HEK293 (cell line): ENCODE data around the gene USP24.

Experiments
- CTCF ChIA-PET: fragments of 350-600 bp; formaldehyde crosslinking; extraction: SDS; loops from one replicate; lab custom pipeline; 2021; ENCODE audit warnings: antibody characterized with exemption; lab: Yijun Ruan, JAX
- POLR2A ChIA-PET: fragments of 300-600 bp; formaldehyde crosslinking; extraction: SDS; loops from one replicate; lab custom pipeline; 2020; ENCODE audit warnings: antibody characterized with exemption, inconsistent platforms; lab: Yijun Ruan, JAX
- H3K27ac ChIP-seq: fragments of 200-500 bp; sonication (Bioruptor generic); 2 replicates; pipeline ENCODE4 v1.5.1; 2014; ENCODE audit warnings: low read depth, low read length, control low read depth, inconsistent platforms; ENCODE audit errors: extremely low read depth
- H3K36me3 ChIP-seq, 2 experiments: fragments of 200-500 bp in 1 of 2; sonication (Bioruptor generic) in 1 of 2; 1 replicate in 1 of 2; 2 replicates in 1 of 2; pipeline ENCODE4 v1.5.1; 2014 to 2017; ENCODE audit warnings: inconsistent platforms in 2 of 2, low read length in 2 of 2; ENCODE audit not compliant: control insufficient read depth in 2 of 2, insufficient read depth in 1 of 2
- H3K4me1 ChIP-seq: fragments of 200-500 bp; sonication (Bioruptor generic); 2 replicates; pipeline ENCODE4 v1.5.1; 2014; ENCODE audit warnings: mild to moderate bottlenecking, low read length, inconsistent platforms; ENCODE audit not compliant: control insufficient read depth, insufficient read depth
- H3K4me3 ChIP-seq: 2 replicates; pipeline ENCODE4 v1.5.1; 2011; ENCODE audit warnings: low read depth, mild to moderate bottlenecking, control low read depth, low read length, moderate library complexity
- H3K9me3 ChIP-seq: fragments of 200-500 bp; sonication (Bioruptor generic); 2 replicates; pipeline ENCODE4 v1.5.1; 2014; ENCODE audit warnings: low read depth, low read length, inconsistent platforms; ENCODE audit not compliant: control insufficient read depth, insufficient read depth
- INSM2 ChIP-seq: fragments of 450-650 bp; formaldehyde crosslinking; IDR thresholded peaks from 2 replicates; pipeline ENCODE4 v1.5.1; 2016; ENCODE audit warnings: missing biosample characterization, missing genetic modification characterization
- OSR2 ChIP-seq: fragments of 450-650 bp; formaldehyde crosslinking; IDR thresholded peaks from 2 replicates; pipeline ENCODE4 v1.5.1; 2016; ENCODE audit warnings: missing biosample characterization, missing genetic modification characterization
- SCRT2 ChIP-seq: fragments of 450-650 bp; formaldehyde crosslinking; IDR thresholded peaks from 2 replicates; pipeline ENCODE4 v1.5.1; 2016; ENCODE audit warnings: missing biosample characterization, missing genetic modification characterization
- TSHZ1 ChIP-seq: fragments of 450-650 bp; formaldehyde crosslinking; IDR thresholded peaks from 2 replicates; pipeline ENCODE4 v1.5.1; 2016; ENCODE audit warnings: missing biosample characterization, missing genetic modification characterization, borderline replicate concordance
- ZBTB1 ChIP-seq: fragments of 450-650 bp; formaldehyde crosslinking; IDR thresholded peaks from 2 replicates; pipeline ENCODE4 v1.5.1; 2016; ENCODE audit warnings: missing biosample characterization, missing genetic modification characterization
- ZBTB20 ChIP-seq: fragments of 450-650 bp; formaldehyde crosslinking; IDR thresholded peaks from 2 replicates; pipeline ENCODE4 v1.5.1; 2016; ENCODE audit warnings: missing biosample characterization, missing genetic modification characterization
- ZBTB44 ChIP-seq: fragments of 450-650 bp; IDR thresholded peaks from 2 replicates; pipeline ENCODE4 v1.5.1; 2018; ENCODE audit warnings: missing biosample characterization, mild to moderate bottlenecking, missing genetic modification characterization
- ZIC2 ChIP-seq: fragments of 450-650 bp; formaldehyde crosslinking; IDR thresholded peaks from 2 replicates; pipeline ENCODE4 v1.5.1; 2016; ENCODE audit warnings: missing biosample characterization, missing genetic modification characterization
- ZNF10 ChIP-seq: fragments of 450-650 bp; formaldehyde crosslinking; IDR thresholded peaks from 2 replicates; pipeline ENCODE4 v1.5.1; 2017; ENCODE audit warnings: missing biosample characterization, missing genetic modification characterization
- ZNF112 ChIP-seq: fragments of 450-650 bp; formaldehyde crosslinking; IDR thresholded peaks from 2 replicates; pipeline ENCODE4 v1.5.0; 2017; ENCODE audit warnings: missing biosample characterization, missing genetic modification characterization
- ZNF140 ChIP-seq: fragments of 450-650 bp; formaldehyde crosslinking; IDR thresholded peaks from 2 replicates; pipeline ENCODE4 v1.5.1; 2016; ENCODE audit warnings: missing biosample characterization, missing genetic modification characterization
- ZNF16 ChIP-seq: fragments of 450-650 bp; formaldehyde crosslinking; IDR thresholded peaks from 2 replicates; pipeline ENCODE4 v1.5.1; 2016; ENCODE audit warnings: low read depth, missing biosample characterization, missing genetic modification characterization
- ZNF221 ChIP-seq: fragments of 450-650 bp; formaldehyde crosslinking; IDR thresholded peaks from 2 replicates; pipeline ENCODE4 v1.5.1; 2017; ENCODE audit warnings: missing biosample characterization, missing genetic modification characterization, borderline replicate concordance
- ZNF23 ChIP-seq: fragments of 450-650 bp; formaldehyde crosslinking; IDR thresholded peaks from 2 replicates; pipeline ENCODE4 v1.5.1; 2016; ENCODE audit warnings: missing biosample characterization, missing genetic modification characterization, borderline replicate concordance
- ZNF354C ChIP-seq: fragments of 450-650 bp; formaldehyde crosslinking; IDR thresholded peaks from 2 replicates; pipeline ENCODE4 v1.5.1; 2016; ENCODE audit warnings: missing biosample characterization, missing genetic modification characterization, low read depth, borderline replicate concordance
- ZNF426 ChIP-seq: fragments of 450-650 bp; formaldehyde crosslinking; IDR thresholded peaks from 2 replicates; pipeline ENCODE4 v1.5.1; 2017; ENCODE audit warnings: missing biosample characterization, missing genetic modification characterization, mild to moderate bottlenecking, inconsistent platforms, moderate library complexity
- ZNF501 ChIP-seq: fragments of 450-650 bp; formaldehyde crosslinking; IDR thresholded peaks from 2 replicates; pipeline ENCODE4 v1.5.1; 2016; ENCODE audit warnings: missing biosample characterization, missing genetic modification characterization
- ZNF514 ChIP-seq: fragments of 450-650 bp; formaldehyde crosslinking; IDR thresholded peaks from 2 replicates; pipeline ENCODE4 v1.5.1; 2016; ENCODE audit warnings: missing biosample characterization, missing genetic modification characterization
- ZNF701 ChIP-seq: fragments of 450-650 bp; formaldehyde crosslinking; IDR thresholded peaks from 2 replicates; pipeline ENCODE4 v1.5.1; 2016; ENCODE audit warnings: missing biosample characterization, missing genetic modification characterization
- ZNF792 ChIP-seq: fragments of 450-650 bp; formaldehyde crosslinking; IDR thresholded peaks from 2 replicates; pipeline ENCODE4 v1.5.1; 2016; ENCODE audit warnings: missing biosample characterization, missing genetic modification characterization
- ZXDB ChIP-seq: fragments of 450-650 bp; formaldehyde crosslinking; IDR thresholded peaks from 2 replicates; pipeline ENCODE4 v1.5.1; 2016; ENCODE audit warnings: missing biosample characterization, missing genetic modification characterization

The USP24 gene

GRCh38 chr1:55035904-55036303 is 179.3 kb downstream of the USP24 start:
- no peaks in the 10 kb centered on the region for H3K4me1 ChIP-seq
- CTCF ChIA-PET: interaction anchor here (0.5 to 2.0 kb wide), 6 partner anchors 14 to 224 kb away, joined by 3 to 9 read pairs (median 4); no protein-coding TSS in a partner anchor
- POLR2A ChIA-PET: no interaction called here

GRCh38 chr1:55034476-55035133 is 180.6 kb downstream of the USP24 start:
- TF ChIP-seq ZBTB44: no peak
- TF ChIP-seq SCRT2: 0 out of 2 replicates have a peak, but pooled peaks have one; percentile 21
- TF ChIP-seq, all 188 proteins: peak for 1
- Histone ChIP-seq H3K4me3 (no peak overlapping the region), H3K36me3 (no peaks in the 10 kb centered on the region), H3K27ac (no peak overlapping the region), H3K4me1 (no peaks in the 10 kb centered on the region), H3K9me3 (no peaks in the 10 kb centered on the region)
- ChIA-PET CTCF (interaction anchor here (1.0 to 2.0 kb wide), 3 partner anchors 13 to 90 kb away, joined by 4 to 9 read pairs (median 5); no protein-coding TSS in a partner anchor), POLR2A (no interaction called here)

More at GRCh38 chr1:55035904-55036303, 179.3 kb downstream of the USP24 start:
- TF ChIP-seq ZNF426 (no peak), ZNF792 (tag by site-specific recombination) (no peak), ZIC2 (tag by site-specific recombination) (no peak), ZNF112 (tag by site-specific recombination) (no peak), ZNF501 (no peak), ZNF23 (no peak), ZBTB20 (tag by site-specific recombination) (no peak), ZNF514 (tag by site-specific recombination) (no peak), ZXDB (tag by site-specific recombination) (no peak), ZNF221 (tag by site-specific recombination) (no peak), ZNF701 (tag by site-specific recombination) (no peak), ZBTB1 (tag by site-specific recombination) (no peak), ZNF16 (tag by site-specific recombination) (no peak), OSR2 (tag by site-specific recombination) (no peak), INSM2 (tag by site-specific recombination) (no peak), ZNF354C (tag by site-specific recombination) (no peak), ZNF140 (tag by site-specific recombination) (no peak), TSHZ1 (tag by site-specific recombination) (no peak), ZNF10 (no peak)
- H3K4me3 ChIP-seq: no peak overlapping the region
- H3K9me3 ChIP-seq: no peaks in the 10 kb centered on the region
- H3K36me3 ChIP-seq: no peaks in the 10 kb centered on the region
- H3K27ac ChIP-seq: no peak overlapping the region
